Peyer's patch (tissue), 4 donors: ENCODE results near the gene BAD.

Experiments used
- CTCF ChIP-seq, 6 experiments: fragments of 450-650 bp in 4 of 6; fragments of 200-600 bp in 2 of 6; sonication (generic) in 1 of 6; IDR thresholded peaks; one replicate each; pipeline ENCODE4 v1.5.1; 2017 to 2019; ENCODE audit warnings: antibody characterized with exemption in 6 of 6, mild to moderate bottlenecking in 3 of 6, moderate library complexity in 1 of 6
- POLR2A ChIP-seq, 2 donors: fragments of 450-650 bp; IDR thresholded peaks; one replicate each; pipeline ENCODE4 v1.5.1; 2017; ENCODE audit warnings: antibody characterized with exemption in 2 of 2, mild to moderate bottlenecking in 2 of 2, moderate library complexity in 2 of 2

DNA sequence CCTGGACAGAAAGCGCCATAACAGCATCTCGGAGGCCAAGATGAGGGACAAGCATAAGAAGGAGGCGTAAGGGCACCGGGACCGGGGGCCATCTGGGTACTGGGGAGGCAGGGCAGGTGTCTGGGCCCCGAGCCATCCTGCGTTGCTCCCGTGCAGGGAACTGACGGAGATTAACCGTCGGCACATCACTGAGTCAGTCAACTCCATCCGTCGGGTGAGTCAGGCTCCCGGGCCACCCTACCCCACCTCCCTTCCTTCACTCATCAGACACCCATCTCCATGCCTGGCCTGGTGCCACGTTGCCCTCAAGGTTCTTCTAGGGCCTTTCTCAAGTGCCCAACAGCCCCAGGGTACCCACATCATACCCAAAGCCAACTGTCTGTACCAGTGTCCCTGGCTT, 18.1 kb downstream of the BAD start:
- TF ChIP-seq CTCF (IDR thresholded peaks at IDR 0.05) = no peak
- TF ChIP-seq POLR2A (IDR thresholded peaks at IDR 0.05) = no peak
